ENCODE results near the gene ADAMTS6.
A peak's percentile ranks its signal among the peaks of the same experiment; 100 is the strongest.

The ADAMTS6 gene

GRCh38 chr5:65127161-65127901, 354.4 kb downstream of the ADAMTS6 start:
- Histone ChIP-seq H2AK5ac (ENCODE audit: low read depth, low read length) (no peak overlapping the region), H2BK120ac (ENCODE audit: low read depth, low read length) (no peak overlapping the region), H2AFZ (ENCODE audit: low read length) (no peak overlapping the region), H2BK15ac (ENCODE audit: low read length) (no peak overlapping the region), H3K4me3 (ENCODE audit: low read length in 2 of 2) (no peak overlapping the region), H2BK5ac (ENCODE audit: low read length) (no peak overlapping the region), H4K8ac (ENCODE audit: low read depth, low read length) (no peak overlapping the region), H3K4ac (ENCODE audit: low read length) (no peak overlapping the region), H3K9ac (ENCODE audit: low read depth, low read length, poor library complexity) (no peak overlapping the region), H3K36me3 (replicated peaks in 1 of 2; ENCODE audit: control insufficient read depth in 2 of 2, insufficient read depth in 2 of 2, low read length in 2 of 2) (no peaks in the 10 kb centered on the region), H3K9me3 (replicated peaks in 1 of 2; ENCODE audit: control insufficient read depth in 2 of 2, insufficient read depth in 1 of 2, low read depth in 1 of 2, low read length in 2 of 2) (no peaks in the 10 kb centered on the region), H3K14ac (ENCODE audit: low read length) (no peak overlapping the region), H3K27ac (replicated peaks; ENCODE audit: low read length) (no peak overlapping the region), H3K27me3 (ENCODE audit: control insufficient read depth in 3 of 3, insufficient read depth in 3 of 3, low read depth in 1 of 3, low read length in 3 of 3) (no peaks in the 10 kb centered on the region), H3K23ac (ENCODE audit: low read depth, low read length, poor library complexity) (no peak overlapping the region), H3K18ac (ENCODE audit: low read length) (no peak overlapping the region), H3K4me2 (ENCODE audit: insufficient read depth, low read length, poor library complexity, severe bottlenecking) (no peak overlapping the region), H3K4me1 (ENCODE audit: control insufficient read depth in 2 of 2, insufficient read depth in 1 of 2, low read depth in 1 of 2, low read length in 2 of 2) (peaks cover 5 to 6% of the 10 kb centered on the region in 2 donors), H3K79me1 (ENCODE audit: low read depth, low read length) (no peaks in the 10 kb centered on the region), H4K91ac (ENCODE audit: low read depth, low read length, poor library complexity) (no peak overlapping the region), H2BK12ac (ENCODE audit: low read length) (no peak overlapping the region)
- DNase-seq (ENCODE audit: low spot score) = no peak
- WGBS, 2 donors (ENCODE audit: extremely low coverage in 2 of 2, insufficient read length in 2 of 2, insufficient replicate concordance in 1 of 2) = no CpG with 5 or more reads among the region's 10 CpGs

DNA sequence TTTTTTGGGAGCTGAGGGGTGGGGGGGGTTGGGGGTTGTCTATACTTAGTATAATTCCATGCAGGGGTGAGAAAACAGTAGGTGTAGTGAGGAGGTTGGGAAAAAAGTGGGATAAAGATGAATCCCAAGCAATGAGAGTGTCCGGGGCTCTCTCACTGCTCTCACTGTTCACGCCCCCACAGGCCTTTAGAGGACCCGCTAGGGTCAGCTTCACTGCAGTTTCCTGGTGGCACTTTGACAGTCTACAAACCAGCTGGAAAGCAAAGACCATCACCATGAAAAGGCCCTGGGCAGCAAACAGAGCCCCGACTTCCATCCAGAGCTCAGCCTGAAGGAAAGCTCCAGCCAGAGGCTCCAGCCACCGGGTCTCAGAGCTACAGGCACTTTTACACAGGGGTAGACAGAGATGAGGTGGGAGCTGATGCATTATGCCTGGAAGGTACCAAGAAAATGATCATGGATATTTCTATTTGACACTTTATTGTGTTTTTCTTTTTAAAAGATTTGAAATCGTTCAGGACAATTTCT, 355.1 kb downstream of the ADAMTS6 start:
- WGBS, 2 donors (ENCODE audit: extremely low coverage in 2 of 2, insufficient read length in 2 of 2, insufficient replicate concordance in 1 of 2) = no CpG with 5 or more reads among the region's 6 CpGs
- DNase-seq (ENCODE audit: low spot score) = no peak

GRCh38 chr5:65125591-65126541, 355.9 kb downstream of the ADAMTS6 start:
- H3K4me3 ChIP-seq (ENCODE audit: low read length in 2 of 2) = no peak overlapping the region

More for the DNA sequence above, 355.1 kb downstream of the ADAMTS6 start:
- no peaks in the 10 kb centered on the region for H3K9me3 ChIP-seq (replicated peaks in 1 of 2; ENCODE audit: control insufficient read depth in 2 of 2, insufficient read depth in 1 of 2, low read depth in 1 of 2, low read length in 2 of 2)
- H4K8ac ChIP-seq (ENCODE audit: low read depth, low read length) = no peak overlapping the region
- H2BK15ac ChIP-seq (ENCODE audit: low read length) = no peak overlapping the region
- H3K4me2 ChIP-seq (ENCODE audit: insufficient read depth, low read length, poor library complexity, severe bottlenecking) = no peak overlapping the region
- no peaks in the 10 kb centered on the region for H3K36me3 ChIP-seq (replicated peaks in 1 of 2; ENCODE audit: control insufficient read depth in 2 of 2, insufficient read depth in 2 of 2, low read length in 2 of 2)
- no peak overlapping the region for H2AK5ac ChIP-seq (ENCODE audit: low read depth, low read length)
- H3K79me1 ChIP-seq (ENCODE audit: low read depth, low read length) = no peaks in the 10 kb centered on the region
- no peak overlapping the region for H4K91ac ChIP-seq (ENCODE audit: low read depth, low read length, poor library complexity)
- H3K9ac ChIP-seq (ENCODE audit: low read depth, low read length, poor library complexity) = no peak overlapping the region
- no peak overlapping the region for H3K18ac ChIP-seq (ENCODE audit: low read length)
- H3K27me3 ChIP-seq (ENCODE audit: control insufficient read depth in 3 of 3, insufficient read depth in 3 of 3, low read depth in 1 of 3, low read length in 3 of 3) = no peaks in the 10 kb centered on the region
- H3K4ac ChIP-seq (ENCODE audit: low read length) = no peak overlapping the region
- no peak overlapping the region for H3K27ac ChIP-seq (replicated peaks; ENCODE audit: low read length)
- H2BK5ac ChIP-seq (ENCODE audit: low read length) = no peak overlapping the region
- no peak overlapping the region for H3K23ac ChIP-seq (ENCODE audit: low read depth, low read length, poor library complexity)
- no peak overlapping the region for H2BK12ac ChIP-seq (ENCODE audit: low read length)
- peak overlapping the region; percentile 50 for H2AFZ ChIP-seq (ENCODE audit: low read length)
- H3K14ac ChIP-seq (ENCODE audit: low read length) = no peak overlapping the region
- H3K4me3 ChIP-seq (ENCODE audit: low read length in 2 of 2) = no peak overlapping the region
- no peak overlapping the region for H2BK120ac ChIP-seq (ENCODE audit: low read depth, low read length)
- peaks cover 5 to 6% of the 10 kb centered on the region in 2 donors for H3K4me1 ChIP-seq (ENCODE audit: control insufficient read depth in 2 of 2, insufficient read depth in 1 of 2, low read depth in 1 of 2, low read length in 2 of 2)

More at GRCh38 chr5:65125591-65126541, 355.9 kb downstream of the ADAMTS6 start:
- no peak overlapping the region for H4K91ac ChIP-seq (ENCODE audit: low read depth, low read length, poor library complexity)
- H4K8ac ChIP-seq (ENCODE audit: low read depth, low read length) = no peak overlapping the region
- H3K9ac ChIP-seq (ENCODE audit: low read depth, low read length, poor library complexity) = no peak overlapping the region
- no peaks in the 10 kb centered on the region for H3K79me1 ChIP-seq (ENCODE audit: low read depth, low read length)
- no peak overlapping the region for H2AK5ac ChIP-seq (ENCODE audit: low read depth, low read length)
- peak overlapping the region; percentile 50 for H2AFZ ChIP-seq (ENCODE audit: low read length)
- no peaks in the 10 kb centered on the region for H3K9me3 ChIP-seq (replicated peaks in 1 of 2; ENCODE audit: control insufficient read depth in 2 of 2, insufficient read depth in 1 of 2, low read depth in 1 of 2, low read length in 2 of 2)
- H2BK15ac ChIP-seq (ENCODE audit: low read length) = no peak overlapping the region
- no peak overlapping the region for H3K14ac ChIP-seq (ENCODE audit: low read length)
- H3K4me2 ChIP-seq (ENCODE audit: insufficient read depth, low read length, poor library complexity, severe bottlenecking) = no peak overlapping the region
- H2BK5ac ChIP-seq (ENCODE audit: low read length) = no peak overlapping the region
- H3K23ac ChIP-seq (ENCODE audit: low read depth, low read length, poor library complexity) = no peak overlapping the region
- no peak overlapping the region for H3K27ac ChIP-seq (replicated peaks; ENCODE audit: low read length)
- no peak overlapping the region for H3K4ac ChIP-seq (ENCODE audit: low read length)
- H3K36me3 ChIP-seq (replicated peaks in 1 of 2; ENCODE audit: control insufficient read depth in 2 of 2, insufficient read depth in 2 of 2, low read length in 2 of 2) = no peaks in the 10 kb centered on the region
- DNase-seq (ENCODE audit: low spot score) = no peak
- no peak overlapping the region for H2BK12ac ChIP-seq (ENCODE audit: low read length)
- no peaks in the 10 kb centered on the region for H3K27me3 ChIP-seq (ENCODE audit: control insufficient read depth in 3 of 3, insufficient read depth in 3 of 3, low read depth in 1 of 3, low read length in 3 of 3)
- no CpG with 5 or more reads among the region's 16 CpGs for WGBS, 2 donors (ENCODE audit: extremely low coverage in 2 of 2, insufficient read length in 2 of 2, insufficient replicate concordance in 1 of 2)
- no peak overlapping the region for H3K18ac ChIP-seq (ENCODE audit: low read length)
- peaks cover 5 to 6% of the 10 kb centered on the region in 2 donors for H3K4me1 ChIP-seq (ENCODE audit: control insufficient read depth in 2 of 2, insufficient read depth in 1 of 2, low read depth in 1 of 2, low read length in 2 of 2)
- no peak overlapping the region for H2BK120ac ChIP-seq (ENCODE audit: low read depth, low read length)
